Esophagus muscularis mucosa (tissue), 4 donors: ENCODE measurements around the gene ELFN2. TPM values are rescaled to one million over a fixed set of nuclear protein-coding genes. Genes with fewer than 3 reads are reported as not detected.

Experiments used
- DNase-seq: peaks from one replicate; pipeline ENCODE4 v3.0.0-alpha.2; 2017; ENCODE audit errors: extremely low spot score
- H3K27ac ChIP-seq, 4 donors: fragments of 200-600 bp; sonication (generic); replicated peaks in 1 of 4; 1 replicate in 3 of 4; 2 replicates in 1 of 4; pipeline ENCODE4 v1.5.1; 2016 to 2019; ENCODE audit warnings: mild to moderate bottlenecking in 1 of 4
- H3K27me3 ChIP-seq, 4 donors: fragments of 200-600 bp; sonication (generic); one replicate each; pipeline versions ENCODE4 v1.5.1 to v1.6.0; 2016 to 2019
- H3K36me3 ChIP-seq, 4 donors: fragments of 200-600 bp; sonication (generic); one replicate each; pipeline ENCODE4 v1.5.1; 2016 to 2019
- H3K4me1 ChIP-seq, 4 donors: fragments of 200-600 bp; sonication (generic); one replicate each; pipeline ENCODE4 v1.5.1; 2016 to 2019
- H3K4me3 ChIP-seq, 4 donors: fragments of 200-600 bp; sonication (generic); 1 replicate in 2 of 4; 2 replicates in 2 of 4; pipeline ENCODE4 v1.5.1; 2016 to 2019; ENCODE audit warnings: mild to moderate bottlenecking in 4 of 4, moderate library complexity in 1 of 4
- H3K9me3 ChIP-seq, 4 donors: fragments of 200-600 bp; sonication (generic); 1 replicate in 3 of 4; 2 replicates in 1 of 4; pipeline ENCODE4 v1.5.1; 2016 to 2019
- EP300 ChIP-seq: sonication (generic); formaldehyde crosslinking; IDR thresholded peaks from one replicate; pipeline ENCODE4 v1.6.1; 2017; ENCODE audit warnings: antibody characterized with exemption
- POLR2A ChIP-seq: fragments of 450-650 bp; IDR thresholded peaks from one replicate; pipeline ENCODE4 v1.6.1; 2017; ENCODE audit warnings: antibody characterized with exemption, moderate library complexity, mild to moderate bottlenecking, low read depth
- POLR2AphosphoS5 ChIP-seq, 2 donors: sonication (generic); formaldehyde crosslinking; IDR thresholded peaks; one replicate each; pipeline ENCODE4 v1.6.1; 2017; ENCODE audit warnings: antibody characterized with exemption in 2 of 2
- WGBS: methylation state at CpG from one replicate; pipeline ENCODE4 v1.1.5; 2018; 5-methylcytosine and 5-hydroxymethylcytosine counted together
- intact Hi-C: fragments of 100-400 bp; cut with DNase I; formaldehyde crosslinking; loops from one replicate; pipeline ENCODE4 v1.15.1; 2023
- total RNA-seq, 4 donors: library from RNA; depleted of rRNA; stranded (reverse); fragments of >200 nt; gene quantifications; one replicate each; pipeline versions ENCODE4 v1.1.0 to v1.2.1, GENCODE V29; 2016
- TF ChIP-seq, protein P1 (sequence below), 3 experiments: fragments of 200-600 bp in 2 of 3; fragments of 450-650 bp in 1 of 3; sonication (generic) in 2 of 3; IDR thresholded peaks; one replicate each; pipeline ENCODE4 v1.5.1; 2017 to 2019; ENCODE audit warnings: antibody characterized with exemption in 3 of 3, mild to moderate bottlenecking in 2 of 3, moderate library complexity in 1 of 3

Gene ELFN2
- total RNA-seq, 4 donors from 2014 or later: 0.17 TPM; not detected in 2

DNA sequence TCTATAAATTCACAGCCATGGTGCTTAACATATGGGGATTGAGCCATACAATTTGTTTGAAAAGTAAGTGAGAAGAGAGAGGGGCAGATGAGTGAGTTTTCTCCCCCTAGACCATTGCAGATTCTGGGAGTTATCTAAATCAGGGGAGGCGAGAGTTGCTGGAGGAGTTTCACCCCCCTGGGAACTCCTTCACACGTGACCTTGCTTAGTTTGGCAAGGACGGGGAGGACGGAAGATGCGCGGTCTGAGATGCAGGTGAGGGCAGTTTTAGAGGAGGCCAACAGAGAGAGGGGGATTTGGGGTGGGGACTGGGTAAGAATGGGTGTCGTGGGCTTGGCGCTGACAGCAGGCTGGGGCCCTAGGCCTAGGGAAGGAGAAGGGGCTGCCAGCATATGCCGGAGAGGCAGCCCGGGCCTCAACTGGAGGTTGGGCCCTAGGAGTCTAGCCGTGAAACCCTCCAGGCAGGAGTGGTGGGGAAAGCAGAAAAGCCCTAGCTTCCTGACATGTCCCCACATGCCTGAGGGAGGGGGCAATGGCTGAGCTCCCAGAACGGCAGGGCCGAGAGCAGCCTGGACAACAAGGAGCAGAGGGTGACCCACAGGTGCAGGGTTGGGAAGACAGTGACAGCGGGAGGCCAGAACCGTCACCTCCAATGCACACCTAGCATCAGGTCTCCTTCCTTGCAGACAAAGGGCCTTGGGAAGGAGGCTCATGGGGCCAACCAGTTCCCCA, 63.9 kb downstream of the ELFN2 start:
- Histone ChIP-seq H3K36me3 (no peaks in the 10 kb centered on the region), H3K9me3 (no peaks in the 10 kb centered on the region), H3K27ac (no peak overlapping the region), H3K4me1 (no peaks in the 10 kb centered on the region), H3K4me3 (no peak overlapping the region), H3K27me3 (peaks cover 0 to 11% (median 0%) of the 10 kb centered on the region in 4 donors)
- TF ChIP-seq, protein P1, sequence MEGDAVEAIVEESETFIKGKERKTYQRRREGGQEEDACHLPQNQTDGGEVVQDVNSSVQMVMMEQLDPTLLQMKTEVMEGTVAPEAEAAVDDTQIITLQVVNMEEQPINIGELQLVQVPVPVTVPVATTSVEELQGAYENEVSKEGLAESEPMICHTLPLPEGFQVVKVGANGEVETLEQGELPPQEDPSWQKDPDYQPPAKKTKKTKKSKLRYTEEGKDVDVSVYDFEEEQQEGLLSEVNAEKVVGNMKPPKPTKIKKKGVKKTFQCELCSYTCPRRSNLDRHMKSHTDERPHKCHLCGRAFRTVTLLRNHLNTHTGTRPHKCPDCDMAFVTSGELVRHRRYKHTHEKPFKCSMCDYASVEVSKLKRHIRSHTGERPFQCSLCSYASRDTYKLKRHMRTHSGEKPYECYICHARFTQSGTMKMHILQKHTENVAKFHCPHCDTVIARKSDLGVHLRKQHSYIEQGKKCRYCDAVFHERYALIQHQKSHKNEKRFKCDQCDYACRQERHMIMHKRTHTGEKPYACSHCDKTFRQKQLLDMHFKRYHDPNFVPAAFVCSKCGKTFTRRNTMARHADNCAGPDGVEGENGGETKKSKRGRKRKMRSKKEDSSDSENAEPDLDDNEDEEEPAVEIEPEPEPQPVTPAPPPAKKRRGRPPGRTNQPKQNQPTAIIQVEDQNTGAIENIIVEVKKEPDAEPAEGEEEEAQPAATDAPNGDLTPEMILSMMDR (IDR thresholded peaks at IDR 0.05): no peak
- TF ChIP-seq POLR2A: no peak
- TF ChIP-seq POLR2AphosphoS5 (IDR thresholded peaks at IDR 0.05): no peak
- 86% methylated on average over 15 of the region's 15 CpGs for WGBS
- intact Hi-C loops: no loop called here
- DNase-seq: no peak

DNA sequence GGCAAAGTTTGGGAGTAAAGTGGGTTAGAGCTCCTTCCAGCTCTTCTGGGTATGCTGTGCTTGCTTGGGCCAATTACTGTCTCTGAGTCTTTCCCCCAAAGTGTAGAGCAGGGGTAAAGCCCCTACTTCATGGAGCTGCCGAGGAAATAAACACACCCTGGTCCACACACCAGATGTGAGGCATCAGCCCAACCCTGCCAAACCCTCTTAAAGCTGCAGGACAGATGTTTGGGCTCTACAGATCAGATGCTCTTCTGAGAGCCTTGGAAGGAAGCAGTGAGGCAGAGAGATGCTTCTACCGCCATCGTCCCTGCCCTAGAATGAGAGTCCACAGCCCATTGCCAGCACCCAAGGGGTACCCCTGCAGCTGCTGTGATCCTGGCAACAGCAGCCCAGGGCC, 64.7 kb downstream of the ELFN2 start:
- WGBS: 75% methylated on average over 3 of the region's 3 CpGs
- Histone ChIP-seq H3K4me1 (no peaks in the 10 kb centered on the region), H3K27ac (no peak overlapping the region), H3K9me3 (no peaks in the 10 kb centered on the region), H3K36me3 (no peaks in the 10 kb centered on the region), H3K4me3 (no peak overlapping the region), H3K27me3 (peaks cover 0 to 19% (median 0%) of the 10 kb centered on the region in 4 donors)
- intact Hi-C loops: no loop called here
- TF ChIP-seq EP300: no peak
- no peak for TF ChIP-seq POLR2AphosphoS5 (IDR thresholded peaks at IDR 0.05)
- no peak for TF ChIP-seq POLR2A
- no peak for DNase-seq

DNA sequence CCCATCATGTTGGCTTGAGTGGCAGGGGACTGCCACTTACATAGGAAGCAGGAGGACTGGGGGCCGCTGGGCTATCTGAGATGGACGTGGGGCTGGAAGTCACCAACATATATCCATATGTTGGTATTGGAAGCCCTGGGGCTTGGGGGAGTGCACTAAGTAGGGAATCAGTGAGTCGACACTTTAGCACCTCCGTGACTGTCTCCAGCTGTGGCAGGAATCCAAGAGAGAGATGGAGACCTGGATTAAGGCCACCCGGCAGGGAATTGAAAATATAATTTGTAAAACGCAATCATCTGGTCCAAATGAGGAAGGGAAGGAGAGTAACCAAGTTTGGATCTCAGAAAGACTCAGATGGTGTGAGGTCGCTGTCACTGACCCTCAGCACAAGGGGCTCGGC, 68.4 kb downstream of the ELFN2 start:
- no peaks in the 10 kb centered on the region for H3K36me3 ChIP-seq
- no peaks in the 10 kb centered on the region for H3K4me1 ChIP-seq
- H3K27me3 ChIP-seq: peaks cover 0 to 39% (median 0%) of the 10 kb centered on the region in 4 donors
- no peak overlapping the region for H3K27ac ChIP-seq
- intact Hi-C loops: no loop called here
- no peak overlapping the region for H3K4me3 ChIP-seq
- WGBS: 55% methylated on average over 8 of the region's 8 CpGs
- no peak for DNase-seq
- no peak for TF ChIP-seq POLR2AphosphoS5 (IDR thresholded peaks at IDR 0.05)
- TF ChIP-seq POLR2A: no peak
- TF ChIP-seq, protein P1 (IDR thresholded peaks at IDR 0.05): no peak
- no peak for TF ChIP-seq EP300
- no peaks in the 10 kb centered on the region for H3K9me3 ChIP-seq

DNA sequence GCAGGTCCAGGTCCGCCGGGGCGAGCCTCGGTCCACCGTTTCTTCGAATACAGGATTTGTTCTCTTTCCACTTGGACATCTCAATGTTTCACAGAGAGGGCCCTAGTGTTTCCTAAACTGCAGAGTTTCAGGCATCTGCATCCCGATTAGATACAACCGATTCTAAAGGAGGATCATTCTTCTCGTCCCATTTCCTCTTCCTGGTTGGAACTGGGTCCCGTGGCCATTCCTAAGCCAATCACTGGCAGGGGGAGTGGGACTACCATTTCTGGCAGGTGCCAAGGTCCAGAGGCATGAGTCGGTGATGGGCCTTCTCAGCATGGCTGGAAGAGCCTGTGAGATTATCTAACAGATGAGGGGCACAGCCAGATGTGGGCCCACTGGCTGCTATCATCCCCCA, 68.9 kb downstream of the ELFN2 start:
- H3K36me3 ChIP-seq: no peaks in the 10 kb centered on the region
- no peak for TF ChIP-seq POLR2AphosphoS5 (IDR thresholded peaks at IDR 0.05)
- no peak for TF ChIP-seq POLR2A
- H3K4me3 ChIP-seq: no peak overlapping the region
- 90% methylated on average over 11 of the region's 11 CpGs for WGBS
- intact Hi-C loops: no loop called here
- peaks cover 0 to 39% (median 0%) of the 10 kb centered on the region in 4 donors for H3K27me3 ChIP-seq
- no peaks in the 10 kb centered on the region for H3K4me1 ChIP-seq
- H3K9me3 ChIP-seq: no peaks in the 10 kb centered on the region
- DNase-seq: no peak
- H3K27ac ChIP-seq: no peak overlapping the region

DNA sequence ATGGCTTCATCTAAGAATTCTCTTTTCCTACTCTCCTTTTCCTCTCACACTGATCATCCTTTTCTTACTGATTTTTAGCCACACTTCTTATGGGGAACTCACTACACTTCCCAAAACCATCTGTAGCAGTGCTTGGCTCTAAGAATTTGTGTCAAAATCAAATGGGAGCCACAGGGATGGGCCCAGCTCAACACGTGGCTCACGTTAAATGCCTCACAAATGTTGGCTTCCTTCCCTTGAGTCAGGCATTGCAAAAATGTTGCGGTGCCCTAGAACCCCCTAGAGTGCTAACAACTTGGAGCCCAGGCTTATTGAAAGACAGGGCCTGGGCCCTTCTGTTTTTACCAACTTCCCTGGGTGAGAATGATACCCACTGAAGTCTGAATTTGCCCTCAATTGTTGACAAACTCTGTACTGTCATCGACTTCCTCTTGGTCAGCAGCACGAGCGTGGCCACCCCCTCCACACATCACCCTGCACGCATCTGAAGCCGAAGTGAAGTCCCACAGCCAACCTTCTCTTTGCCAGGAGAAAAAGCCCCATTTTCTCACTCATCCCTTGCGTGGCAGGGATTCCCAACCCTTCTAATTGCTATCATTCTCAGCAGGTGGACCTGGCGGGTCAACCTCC, 69.7 kb downstream of the ELFN2 start:
- 85% methylated on average over 10 of the region's 10 CpGs for WGBS
- no peak overlapping the region for H3K27ac ChIP-seq
- no peak for DNase-seq
- peaks cover 0 to 47% (median 0%) of the 10 kb centered on the region in 4 donors for H3K27me3 ChIP-seq
- H3K4me1 ChIP-seq: no peaks in the 10 kb centered on the region
- intact Hi-C loops: no loop called here
- TF ChIP-seq EP300 (no peak), POLR2AphosphoS5 (IDR thresholded peaks at IDR 0.05) (no peak), POLR2A (no peak)
- TF ChIP-seq, protein P1 (IDR thresholded peaks at IDR 0.05): no peak
- H3K9me3 ChIP-seq: no peaks in the 10 kb centered on the region
- no peaks in the 10 kb centered on the region for H3K36me3 ChIP-seq
- H3K4me3 ChIP-seq: no peak overlapping the region
